Hematopoietic multipotent progenitor cell treated with erythropoietin and hydrocortisone succinate and interleukin-3 and kit ligand, for 6 days (in vitro differentiated cells): ENCODE results near the gene TOX2.

Experiments used
- DNase-seq: peaks from one replicate; pipeline ENCODE4 v3.0.0-alpha.2; 2015

TOX2 gene

DNA sequence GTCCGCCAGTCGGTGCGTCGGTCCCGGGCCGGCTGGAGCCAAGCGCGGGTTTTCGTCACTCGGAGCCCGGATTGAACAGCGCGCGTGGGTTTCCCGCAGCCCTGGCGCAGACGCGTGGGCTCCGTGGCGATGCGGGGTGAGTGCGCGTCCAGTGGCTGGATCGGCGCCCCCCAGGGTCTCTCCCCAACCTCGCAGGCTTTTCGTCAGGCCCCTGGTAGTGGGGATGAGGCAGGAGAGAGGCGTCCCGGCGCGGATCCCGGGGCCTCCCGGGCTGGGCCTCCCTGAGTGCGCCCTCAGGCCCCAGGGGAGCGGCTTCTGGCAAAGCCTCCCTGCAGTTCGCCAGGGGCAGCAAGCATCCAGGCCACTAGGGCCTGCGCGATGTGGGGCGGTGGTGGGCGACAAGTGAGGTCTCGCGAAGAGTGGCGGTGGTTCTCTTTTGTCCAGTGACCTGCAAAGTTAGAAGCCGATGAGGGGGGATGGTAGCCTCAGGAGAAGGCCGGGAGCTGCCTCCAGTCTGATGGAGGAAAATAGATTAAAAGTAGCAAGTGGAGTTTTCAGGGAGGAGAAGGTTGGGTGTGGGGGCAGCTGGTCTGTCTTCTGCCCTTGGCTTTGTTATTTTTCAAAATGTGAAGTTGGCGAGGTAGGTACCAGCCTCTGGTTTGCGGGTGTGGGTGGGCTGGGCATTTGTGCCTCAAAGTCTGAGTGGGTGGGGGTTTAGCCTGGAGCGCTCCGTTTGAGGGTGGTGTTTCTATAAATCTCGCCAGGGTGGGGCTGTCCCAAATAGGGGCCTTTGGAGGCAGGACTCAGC lies 1.6 kb downstream of the TOX2 start:
- no peak for DNase-seq

GRCh38 chr20:43916881-43917371 lies 2.3 kb downstream of the TOX2 start:
- DNase-seq = no peak

DNA sequence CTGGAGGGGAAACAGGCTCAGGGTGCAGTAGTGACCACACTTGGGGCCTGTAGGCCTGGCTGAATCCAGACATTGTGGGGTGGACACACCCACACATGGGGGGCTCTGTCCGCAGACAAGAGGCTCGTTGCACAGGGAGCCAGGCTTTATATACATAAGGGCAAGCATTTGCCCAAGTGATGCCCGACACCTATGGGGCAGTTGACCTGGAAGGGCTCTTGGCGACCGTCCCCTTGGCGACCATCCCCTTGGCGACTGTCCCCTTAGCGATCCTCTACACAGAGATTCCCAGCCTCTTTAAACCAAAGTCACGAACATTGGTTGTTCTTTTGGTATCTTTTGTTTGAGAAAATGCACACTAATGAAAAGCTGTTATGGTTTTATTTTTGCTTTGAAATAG lies 2.7 kb downstream of the TOX2 start:
- DNase-seq = no peak

GRCh38 chr20:43919686-43920403 lies 5.2 kb downstream of the TOX2 start:
- DNase-seq = no peak

GRCh38 chr20:43920797-43921196 lies 6.1 kb downstream of the TOX2 start:
- no peak for DNase-seq

DNA sequence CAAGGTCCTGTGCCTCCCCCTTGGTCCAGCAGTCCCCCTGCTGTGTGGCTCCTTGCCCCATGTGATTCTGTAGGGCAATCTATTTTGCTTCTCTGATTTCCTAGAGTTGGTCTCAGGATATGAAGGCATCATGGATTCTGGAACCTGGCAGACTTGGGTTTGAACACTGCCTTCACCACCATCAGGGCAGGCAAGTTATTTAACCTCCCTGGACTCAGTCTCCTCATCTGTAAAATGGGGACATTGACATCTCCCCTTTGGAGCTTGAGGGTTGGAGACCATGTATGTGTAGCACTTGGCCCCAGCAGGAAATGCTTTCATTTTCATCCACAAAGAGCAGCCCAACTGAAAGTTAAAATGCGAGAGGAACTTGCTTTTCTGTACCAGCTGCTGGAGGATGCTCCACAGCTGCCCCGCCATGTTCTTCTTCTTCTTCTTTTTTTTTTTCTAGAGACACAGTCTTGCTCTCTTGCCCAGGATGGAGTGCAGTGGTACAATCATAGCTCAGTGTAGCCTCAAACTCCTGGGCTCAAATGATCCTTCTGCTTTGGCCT lies 6.7 kb downstream of the TOX2 start:
- no peak for DNase-seq

- no peak for DNase-seq
Measured at GRCh38 chr20:43922614-43923013, 8.0 kb downstream of the TOX2 start.

GRCh38 chr20:43923322-43923721 lies 8.7 kb downstream of the TOX2 start:
- DNase-seq = no peak

GRCh38 chr20:43923917-43924316 lies 9.3 kb downstream of the TOX2 start:
- no peak for DNase-seq

GRCh38 chr20:43925215-43925614 lies 10.6 kb downstream of the TOX2 start:
- DNase-seq = no peak

GRCh38 chr20:43925801-43926200 lies 11.1 kb downstream of the TOX2 start:
- no peak for DNase-seq

DNA sequence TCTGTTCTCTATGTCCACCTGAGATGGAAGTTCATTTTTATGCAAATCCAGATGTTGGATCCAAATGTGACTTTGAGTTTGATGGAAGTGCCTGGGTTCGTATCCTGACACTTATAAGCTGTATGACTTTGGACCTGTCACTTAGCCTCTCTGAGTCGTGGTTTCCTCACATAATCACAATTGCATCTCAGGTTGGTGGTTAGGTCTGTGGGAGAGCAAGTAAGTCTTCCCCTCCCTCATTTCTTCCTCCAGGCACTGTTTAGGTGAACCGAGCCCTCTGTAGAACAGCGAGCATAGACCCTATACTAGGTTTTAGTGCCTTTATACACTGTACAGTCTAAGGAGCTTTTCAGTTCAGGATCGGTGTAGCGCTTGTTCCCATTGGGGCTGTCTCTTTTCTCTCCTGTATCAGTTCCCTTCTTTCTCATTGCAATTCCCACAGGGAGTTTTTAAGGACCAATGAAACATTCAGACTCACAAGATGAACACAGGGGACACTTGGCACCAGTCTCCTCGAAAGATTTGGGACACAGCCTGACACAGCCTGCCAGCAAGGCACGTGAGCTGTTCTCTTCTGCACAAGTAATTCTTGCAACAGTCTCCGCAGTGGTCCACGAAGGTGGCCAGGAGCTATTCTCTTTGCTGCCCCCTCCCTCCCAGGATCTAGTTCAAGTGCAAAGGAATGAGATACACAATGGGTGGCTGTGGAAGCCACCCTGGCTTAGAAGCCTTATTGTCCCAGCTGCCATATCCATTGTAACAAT lies 11.8 kb downstream of the TOX2 start:
- no peak for DNase-seq

GRCh38 chr20:43931976-43932375 lies 17.3 kb downstream of the TOX2 start:
- no peak for DNase-seq

- DNase-seq = no peak
Measured at GRCh38 chr20:43934833-43935232, 20.2 kb downstream of the TOX2 start.

- DNase-seq = no peak
Measured at GRCh38 chr20:43936104-43936770, 21.6 kb downstream of the TOX2 start.

DNA sequence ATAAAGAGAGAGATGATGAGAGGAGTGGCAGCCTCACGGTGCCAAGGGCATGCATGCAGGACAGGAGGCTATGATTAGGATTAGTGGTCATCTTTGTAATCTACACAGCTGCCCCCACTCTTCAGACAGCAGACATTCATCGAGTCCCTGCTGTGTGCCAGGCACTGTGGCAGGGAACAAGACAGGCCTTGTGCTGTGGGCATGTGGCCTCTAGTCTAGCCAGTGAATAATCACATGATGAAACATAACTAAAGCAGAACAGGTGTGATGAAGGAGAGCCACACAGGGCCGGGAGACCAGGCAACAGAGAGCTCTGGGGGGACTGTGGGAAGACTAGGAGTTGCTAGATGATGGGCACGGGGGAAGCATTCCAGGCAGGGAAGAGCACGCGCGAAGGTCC lies 22.2 kb downstream of the TOX2 start:
- no peak for DNase-seq

DNA sequence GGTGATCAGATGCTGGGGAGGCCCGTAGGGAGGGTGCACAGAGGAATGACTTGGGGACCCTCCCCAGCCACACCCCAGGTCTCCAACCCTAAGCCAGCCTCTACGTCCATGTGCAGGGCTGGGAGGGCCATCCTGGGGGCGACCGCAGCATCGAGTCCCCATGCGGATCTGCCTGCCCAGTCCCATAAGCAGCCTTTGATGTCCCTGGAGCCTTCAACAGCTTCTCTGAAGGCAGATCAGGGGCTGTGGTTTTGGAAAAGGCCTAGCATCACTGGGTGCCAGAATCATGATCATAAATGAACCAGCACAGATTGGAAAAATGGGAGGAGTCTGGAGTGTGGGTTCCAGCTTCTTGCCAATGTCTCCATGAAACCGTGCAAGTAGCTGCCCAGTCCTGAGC lies 22.9 kb downstream of the TOX2 start:
- DNase-seq = no peak

GRCh38 chr20:43938017-43938655 lies 23.5 kb downstream of the TOX2 start:
- DNase-seq = no peak

DNA sequence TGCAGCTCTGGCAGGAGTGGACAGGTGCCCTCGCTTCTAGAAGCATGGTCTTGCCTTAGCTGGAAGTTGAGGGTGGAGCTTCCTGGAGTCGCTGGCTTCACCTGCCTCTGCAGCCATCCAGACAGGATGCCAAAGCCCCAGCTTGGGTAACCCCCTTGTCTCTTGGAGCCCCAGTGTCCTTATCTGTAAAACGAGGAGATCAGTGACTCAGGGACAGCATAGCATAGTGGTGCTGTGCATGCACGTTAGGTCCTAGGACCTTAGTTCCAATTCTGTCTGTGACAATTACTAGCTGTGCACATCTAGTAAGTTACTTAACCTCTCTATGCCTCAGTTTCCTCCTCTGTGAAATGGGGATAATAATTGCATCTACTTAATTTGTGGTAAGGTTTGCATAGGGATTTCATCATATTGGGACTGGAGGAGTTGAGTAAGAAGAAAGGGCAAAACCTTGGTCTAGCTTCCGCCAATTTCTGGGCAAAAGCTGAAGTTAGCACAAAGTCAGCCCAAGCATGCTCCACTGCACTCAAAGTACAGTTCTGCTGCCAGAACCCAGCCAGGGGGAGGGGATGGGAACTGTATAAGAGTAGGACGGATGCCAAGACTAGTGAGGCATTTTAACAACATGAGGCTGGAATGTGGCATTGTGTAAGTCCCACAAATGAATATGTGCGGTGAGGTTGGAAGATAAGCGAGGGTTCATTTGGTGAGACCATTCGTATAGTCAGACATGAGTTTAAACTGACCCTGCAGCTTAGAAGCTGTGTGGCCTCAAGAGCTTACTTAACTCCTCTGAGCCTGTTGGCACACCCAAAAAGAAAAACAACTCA lies 24.5 kb downstream of the TOX2 start:
- no peak for DNase-seq

DNA sequence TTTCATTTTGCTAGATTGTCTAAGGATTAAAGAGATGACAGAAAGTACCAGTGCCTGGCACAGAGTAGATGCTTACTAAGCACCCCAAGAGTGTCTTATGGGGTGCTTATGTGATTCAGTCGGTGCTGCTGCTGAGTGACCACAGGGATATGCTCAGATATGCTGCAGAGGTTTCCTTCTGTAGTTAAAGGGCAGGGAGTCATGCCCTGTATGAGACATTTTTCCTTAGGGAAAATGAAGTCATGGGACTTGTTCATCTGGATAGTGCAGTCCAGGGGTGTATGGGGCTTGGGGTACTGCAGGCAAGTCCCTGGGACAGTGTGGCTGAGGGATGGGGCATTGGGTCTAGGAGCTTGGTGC lies 25.1 kb downstream of the TOX2 start:
- no peak for DNase-seq

DNA sequence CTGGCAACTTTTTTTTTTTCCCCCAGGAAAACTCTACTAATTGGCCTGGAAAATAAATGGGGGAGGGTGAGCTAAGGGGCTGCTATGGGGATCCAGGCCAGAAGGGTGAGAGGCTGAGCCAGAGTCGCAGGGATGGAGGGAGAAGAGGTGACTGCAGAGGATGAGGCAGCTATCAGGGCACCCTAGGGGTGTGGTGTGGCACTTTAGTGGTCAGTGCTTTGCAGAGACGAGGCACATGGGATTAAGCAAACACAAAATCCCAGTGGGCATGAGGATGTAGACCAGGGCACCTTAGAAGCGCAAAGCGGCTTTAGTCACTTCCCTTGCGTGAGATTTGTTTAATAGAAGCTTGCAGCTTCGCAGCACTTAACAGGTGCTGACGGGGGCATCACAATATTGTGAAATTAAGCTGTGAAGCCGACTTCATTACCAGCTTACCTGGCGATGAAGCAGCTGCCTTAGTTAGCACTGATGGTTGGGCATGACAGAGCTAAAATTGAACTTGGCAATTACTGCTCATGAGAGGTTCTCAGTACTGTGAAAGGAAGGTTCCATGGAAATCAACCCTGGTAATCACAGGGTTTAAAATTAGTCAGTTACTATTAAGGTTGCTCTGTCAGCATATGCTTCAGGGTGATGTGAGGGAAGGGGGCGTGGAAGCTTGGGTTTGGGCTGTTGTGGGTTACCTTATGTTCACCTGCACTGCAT lies 26.0 kb downstream of the TOX2 start:
- DNase-seq = no peak
